Fibroblast of villous mesenchyme (primary cell): ENCODE data around the gene RREB1. TPM values are rescaled to one million over a fixed set of nuclear protein-coding genes. Genes with fewer than 3 reads are reported as not detected.

ENCODE experiments used
- DNase-seq: peaks from one replicate; pipeline ENCODE4 v3.0.0-alpha.2; 2010; ENCODE audit warnings: low read depth
- H3K4me3 ChIP-seq: 2 replicates; pipeline ENCODE4 v1.5.1; 2011; ENCODE audit warnings: low read depth, mild to moderate bottlenecking, low read length
- total RNA-seq: library from RNA; depleted of rRNA; stranded (reverse); fragments of >200 nt; gene quantifications from 2 replicates; pipeline ENCODE4 v1.2.3, GENCODE V29; 2012
- TF ChIP-seq, protein P1 (sequence below): IDR thresholded peaks from 2 replicates; pipeline ENCODE4 v1.5.1; 2012; ENCODE audit warnings: low read depth, mild to moderate bottlenecking, low read length; ENCODE audit not compliant: insufficient read depth

Gene RREB1, protein sequence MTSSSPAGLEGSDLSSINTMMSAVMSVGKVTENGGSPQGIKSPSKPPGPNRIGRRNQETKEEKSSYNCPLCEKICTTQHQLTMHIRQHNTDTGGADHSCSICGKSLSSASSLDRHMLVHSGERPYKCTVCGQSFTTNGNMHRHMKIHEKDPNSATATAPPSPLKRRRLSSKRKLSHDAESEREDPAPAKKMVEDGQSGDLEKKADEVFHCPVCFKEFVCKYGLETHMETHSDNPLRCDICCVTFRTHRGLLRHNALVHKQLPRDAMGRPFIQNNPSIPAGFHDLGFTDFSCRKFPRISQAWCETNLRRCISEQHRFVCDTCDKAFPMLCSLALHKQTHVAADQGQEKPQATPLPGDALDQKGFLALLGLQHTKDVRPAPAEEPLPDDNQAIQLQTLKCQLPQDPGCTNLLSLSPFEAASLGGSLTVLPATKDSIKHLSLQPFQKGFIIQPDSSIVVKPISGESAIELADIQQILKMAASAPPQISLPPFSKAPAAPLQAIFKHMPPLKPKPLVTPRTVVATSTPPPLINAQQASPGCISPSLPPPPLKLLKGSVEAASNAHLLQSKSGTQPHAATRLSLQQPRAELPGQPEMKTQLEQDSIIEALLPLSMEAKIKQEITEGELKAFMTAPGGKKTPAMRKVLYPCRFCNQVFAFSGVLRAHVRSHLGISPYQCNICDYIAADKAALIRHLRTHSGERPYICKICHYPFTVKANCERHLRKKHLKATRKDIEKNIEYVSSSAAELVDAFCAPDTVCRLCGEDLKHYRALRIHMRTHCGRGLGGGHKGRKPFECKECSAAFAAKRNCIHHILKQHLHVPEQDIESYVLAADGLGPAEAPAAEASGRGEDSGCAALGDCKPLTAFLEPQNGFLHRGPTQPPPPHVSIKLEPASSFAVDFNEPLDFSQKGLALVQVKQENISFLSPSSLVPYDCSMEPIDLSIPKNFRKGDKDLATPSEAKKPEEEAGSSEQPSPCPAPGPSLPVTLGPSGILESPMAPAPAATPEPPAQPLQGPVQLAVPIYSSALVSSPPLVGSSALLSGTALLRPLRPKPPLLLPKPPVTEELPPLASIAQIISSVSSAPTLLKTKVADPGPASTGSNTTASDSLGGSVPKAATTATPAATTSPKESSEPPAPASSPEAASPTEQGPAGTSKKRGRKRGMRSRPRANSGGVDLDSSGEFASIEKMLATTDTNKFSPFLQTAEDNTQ (N-terminal part only)
- 24.5 and 26.3 TPM in 2 replicates for total RNA-seq

DNA sequence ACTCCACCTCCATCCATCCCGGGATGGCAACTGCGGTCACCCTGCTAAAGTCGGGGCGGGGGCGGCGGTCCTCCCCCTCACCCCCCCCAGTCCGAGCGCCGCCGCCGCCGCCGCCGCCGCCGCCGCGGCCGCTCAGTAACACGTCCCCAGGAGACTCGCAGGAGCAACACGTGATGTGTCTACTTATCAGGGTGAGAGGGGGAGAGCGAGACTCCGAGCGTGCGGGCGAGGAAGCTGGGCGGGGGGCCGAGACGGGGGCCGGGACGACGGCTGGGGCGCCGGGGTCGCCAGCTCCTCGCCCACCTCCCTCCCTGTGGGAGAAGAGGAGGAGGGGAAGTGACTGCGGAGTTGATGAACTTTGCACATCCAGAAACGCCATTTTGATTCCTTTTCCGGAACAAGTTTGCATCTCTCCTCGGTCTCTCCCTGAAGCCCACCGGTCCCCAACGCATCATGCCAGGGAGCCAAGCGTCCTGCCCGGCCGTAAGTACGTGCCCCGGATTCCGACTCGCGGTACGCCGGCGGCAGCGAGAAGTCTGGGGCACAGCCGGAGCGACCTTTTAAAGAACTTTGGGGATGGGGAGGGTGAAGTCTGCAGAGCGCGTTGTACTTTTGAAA lies at the start of gene RREB1:
Gene RREB1 (plus strand): TSS at position 384 of the 618 bp plus-strand sequence. CDS start 73,951 bp downstream, outside the sequence.
- peak; percentile 71 for DNase-seq
- TF ChIP-seq, protein P1, sequence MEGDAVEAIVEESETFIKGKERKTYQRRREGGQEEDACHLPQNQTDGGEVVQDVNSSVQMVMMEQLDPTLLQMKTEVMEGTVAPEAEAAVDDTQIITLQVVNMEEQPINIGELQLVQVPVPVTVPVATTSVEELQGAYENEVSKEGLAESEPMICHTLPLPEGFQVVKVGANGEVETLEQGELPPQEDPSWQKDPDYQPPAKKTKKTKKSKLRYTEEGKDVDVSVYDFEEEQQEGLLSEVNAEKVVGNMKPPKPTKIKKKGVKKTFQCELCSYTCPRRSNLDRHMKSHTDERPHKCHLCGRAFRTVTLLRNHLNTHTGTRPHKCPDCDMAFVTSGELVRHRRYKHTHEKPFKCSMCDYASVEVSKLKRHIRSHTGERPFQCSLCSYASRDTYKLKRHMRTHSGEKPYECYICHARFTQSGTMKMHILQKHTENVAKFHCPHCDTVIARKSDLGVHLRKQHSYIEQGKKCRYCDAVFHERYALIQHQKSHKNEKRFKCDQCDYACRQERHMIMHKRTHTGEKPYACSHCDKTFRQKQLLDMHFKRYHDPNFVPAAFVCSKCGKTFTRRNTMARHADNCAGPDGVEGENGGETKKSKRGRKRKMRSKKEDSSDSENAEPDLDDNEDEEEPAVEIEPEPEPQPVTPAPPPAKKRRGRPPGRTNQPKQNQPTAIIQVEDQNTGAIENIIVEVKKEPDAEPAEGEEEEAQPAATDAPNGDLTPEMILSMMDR, result no peak
- peak within 1 kb of the TSS; percentile 78 for H3K4me3 ChIP-seq

DNA sequence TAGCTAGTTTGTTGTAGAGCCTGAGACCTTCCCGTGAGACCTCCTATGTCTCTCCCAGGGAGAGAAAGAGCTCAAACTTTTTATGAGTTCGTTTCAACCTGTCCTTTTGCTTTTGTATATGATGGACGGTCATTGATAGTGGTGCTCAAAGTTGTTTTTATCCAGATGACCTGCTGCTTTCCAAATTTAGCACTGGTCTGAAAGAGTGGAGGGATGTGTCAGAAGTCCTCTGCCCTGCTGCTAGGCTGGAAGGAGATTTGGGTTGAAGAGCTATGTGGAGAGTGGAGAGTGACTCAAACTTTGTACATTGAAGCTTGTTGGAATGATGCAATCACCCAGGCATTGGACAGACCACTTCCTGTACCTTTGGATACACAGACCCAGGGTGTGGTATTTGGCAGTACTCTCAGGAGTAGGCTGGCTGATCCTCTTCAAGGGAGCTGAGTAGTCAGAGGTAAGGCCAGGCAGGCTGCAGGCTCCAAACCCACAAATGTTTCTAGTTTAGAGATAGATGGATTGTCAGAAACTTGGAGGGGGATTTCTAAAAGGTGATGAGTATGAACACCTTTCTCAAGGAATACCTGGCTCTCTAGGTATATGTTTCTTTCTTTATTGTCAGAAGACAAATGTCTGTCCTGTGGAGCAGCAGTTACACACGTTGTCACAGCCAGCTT lies 49.4 kb upstream of the RREB1 start:
- peak; percentile 92 for DNase-seq
- TF ChIP-seq, protein P1, result no peak
- H3K4me3 ChIP-seq, result no peak overlapping the region

DNA sequence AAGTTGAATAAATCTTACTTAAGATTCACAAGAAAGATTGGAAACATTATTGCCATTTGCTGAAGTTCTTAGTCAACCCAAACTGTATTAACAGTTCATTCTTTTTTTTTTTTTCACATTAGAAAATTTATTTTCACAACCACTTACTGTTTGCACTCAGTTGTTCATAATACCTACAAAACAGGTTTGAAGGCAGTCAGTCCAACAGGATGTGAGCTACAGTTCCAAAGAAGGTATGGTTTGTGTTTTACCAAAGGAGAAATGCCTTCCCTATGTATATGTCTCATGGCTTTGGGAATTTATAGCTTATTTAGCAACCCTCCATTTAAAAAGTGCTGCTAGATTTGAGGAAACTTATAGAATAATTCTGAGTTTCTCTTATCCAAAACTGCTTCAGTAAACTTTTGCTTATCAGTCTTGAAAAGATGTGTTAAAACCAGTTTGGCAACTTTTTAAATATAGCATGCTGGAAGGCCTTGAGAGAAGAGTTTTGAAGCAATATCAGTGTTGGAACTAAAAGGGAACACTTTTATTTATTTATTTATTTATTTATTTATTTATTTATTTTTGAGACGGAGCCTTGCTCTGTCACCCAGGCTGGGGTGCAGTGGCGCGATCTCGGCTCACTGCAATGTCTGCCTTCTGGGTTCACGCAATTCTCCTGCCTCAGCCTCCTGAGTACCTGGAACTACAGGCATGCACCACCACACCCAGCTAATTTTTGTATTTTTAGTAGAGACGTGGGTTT lies 46.8 kb upstream of the RREB1 start:
- no peak overlapping the region for H3K4me3 ChIP-seq
- no peak for DNase-seq
- TF ChIP-seq, protein P1, result no peak

GRCh38 chr6:7062451-7063162 lies 45.2 kb upstream of the RREB1 start:
- DNase-seq, result no peak
- no peak overlapping the region for H3K4me3 ChIP-seq
- TF ChIP-seq, protein P1, result no peak

- no peak overlapping the region for H3K4me3 ChIP-seq
- DNase-seq, result no peak
- TF ChIP-seq, protein P1, result no peak
Measured at GRCh38 chr6:7067305-7067704, 40.5 kb upstream of the RREB1 start.
